AG09309 (cell line): ENCODE measurements around the gene PMEPA1.

Experiments
- DNase-seq: peaks from one replicate; pipeline ENCODE4 v3.0.0-alpha.2; 2010; ENCODE audit warnings: low read depth
- H3K4me3 ChIP-seq: 2 replicates; pipeline ENCODE4 v1.5.1; 2011; ENCODE audit warnings: mild to moderate bottlenecking, low read depth, low read length, moderate library complexity; ENCODE audit not compliant: control insufficient read depth
- TF ChIP-seq, protein P1 (sequence below): IDR thresholded peaks from 2 replicates; pipeline ENCODE4 v1.5.1; 2011; ENCODE audit warnings: mild to moderate bottlenecking, low read depth, low read length, inconsistent platforms; ENCODE audit not compliant: insufficient read depth, control insufficient read depth; ENCODE audit errors: missing control alignments

PMEPA1 gene

DNA sequence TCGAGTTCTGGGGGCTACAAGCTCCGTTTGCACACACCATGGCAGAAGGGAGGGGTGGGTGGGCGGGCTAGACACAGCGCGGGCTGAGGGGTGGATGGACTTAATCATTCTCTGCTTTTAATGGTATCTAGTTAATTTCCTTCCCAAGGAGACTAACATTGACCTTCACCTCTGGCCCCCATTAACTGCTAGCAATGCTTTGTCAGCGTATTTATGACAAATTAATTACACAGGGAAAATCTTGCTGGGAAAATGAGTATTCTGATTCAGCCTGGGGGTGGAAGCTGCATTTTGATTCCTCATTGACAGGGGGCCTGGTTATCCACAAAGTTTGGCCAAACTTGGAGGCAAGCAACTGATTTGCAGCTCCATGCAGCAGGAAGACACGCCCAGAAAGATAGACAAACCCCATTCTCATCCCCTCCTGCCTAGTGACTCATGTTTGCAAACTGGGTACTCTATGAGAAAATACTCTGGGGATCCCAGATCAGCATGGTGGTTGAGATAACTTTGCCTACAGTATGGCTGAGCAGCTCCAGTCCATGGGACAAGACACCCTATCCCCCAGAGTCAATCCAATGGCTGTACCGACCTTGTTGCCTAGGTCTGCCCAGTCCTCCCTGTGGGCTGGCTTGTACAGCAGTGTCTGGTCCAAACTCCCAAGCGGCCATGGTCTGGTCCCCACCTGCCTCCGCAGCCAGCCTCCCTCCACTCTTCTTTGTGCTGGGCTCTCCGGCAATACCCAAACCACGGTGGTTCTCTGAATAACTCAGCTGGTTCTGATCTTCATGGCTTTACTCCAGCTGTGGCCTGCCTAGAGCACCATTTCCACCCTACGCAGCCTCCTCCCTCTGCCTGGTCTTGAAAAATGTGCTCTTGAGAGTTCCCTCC is 109.2 kb downstream of the PMEPA1 start:
- TF ChIP-seq, protein P1, sequence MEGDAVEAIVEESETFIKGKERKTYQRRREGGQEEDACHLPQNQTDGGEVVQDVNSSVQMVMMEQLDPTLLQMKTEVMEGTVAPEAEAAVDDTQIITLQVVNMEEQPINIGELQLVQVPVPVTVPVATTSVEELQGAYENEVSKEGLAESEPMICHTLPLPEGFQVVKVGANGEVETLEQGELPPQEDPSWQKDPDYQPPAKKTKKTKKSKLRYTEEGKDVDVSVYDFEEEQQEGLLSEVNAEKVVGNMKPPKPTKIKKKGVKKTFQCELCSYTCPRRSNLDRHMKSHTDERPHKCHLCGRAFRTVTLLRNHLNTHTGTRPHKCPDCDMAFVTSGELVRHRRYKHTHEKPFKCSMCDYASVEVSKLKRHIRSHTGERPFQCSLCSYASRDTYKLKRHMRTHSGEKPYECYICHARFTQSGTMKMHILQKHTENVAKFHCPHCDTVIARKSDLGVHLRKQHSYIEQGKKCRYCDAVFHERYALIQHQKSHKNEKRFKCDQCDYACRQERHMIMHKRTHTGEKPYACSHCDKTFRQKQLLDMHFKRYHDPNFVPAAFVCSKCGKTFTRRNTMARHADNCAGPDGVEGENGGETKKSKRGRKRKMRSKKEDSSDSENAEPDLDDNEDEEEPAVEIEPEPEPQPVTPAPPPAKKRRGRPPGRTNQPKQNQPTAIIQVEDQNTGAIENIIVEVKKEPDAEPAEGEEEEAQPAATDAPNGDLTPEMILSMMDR, result no peak
- DNase-seq, result no peak

DNA sequence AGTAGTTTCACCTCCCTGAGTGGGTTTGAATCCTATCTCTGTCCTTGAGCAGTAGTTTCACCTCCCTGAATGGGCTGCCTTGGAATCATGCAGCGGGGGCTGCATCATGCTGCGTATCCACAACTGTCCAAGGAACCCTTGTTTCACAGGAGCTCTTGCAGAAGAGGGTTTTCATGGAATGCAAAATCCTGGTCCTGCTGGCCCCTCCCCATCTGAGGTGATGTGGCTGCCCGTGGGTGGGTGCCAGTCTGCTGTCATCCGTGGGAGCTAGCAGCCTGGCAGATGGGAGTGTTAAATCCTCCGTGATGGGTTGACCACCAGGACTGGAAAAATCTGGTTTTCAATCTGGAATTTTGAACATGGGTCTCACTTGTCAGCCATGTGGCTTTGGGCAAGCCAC is 111.3 kb downstream of the PMEPA1 start:
- H3K4me3 ChIP-seq, result no peak overlapping the region
- TF ChIP-seq, protein P1, result no peak
- DNase-seq, result no peak

More for the DNA sequence above, 109.2 kb downstream of the PMEPA1 start:
- no peak overlapping the region for H3K4me3 ChIP-seq
